Hematopoietic multipotent progenitor cell treated with erythropoietin and hydrocortisone succinate and interleukin-3 and kit ligand, for 6 days (in vitro differentiated cells): ENCODE results near the gene PCDHGA8.

ENCODE experiments used
- DNase-seq: peaks from one replicate; pipeline ENCODE4 v3.0.0-alpha.2; 2015

PCDHGA8 gene

GRCh38 chr5:141434006-141434405 is 41.6 kb downstream of the PCDHGA8 start:
- DNase-seq: no peak

- DNase-seq: no peak
Observed at GRCh38 chr5:141437221-141437620, 44.8 kb downstream of the PCDHGA8 start.

DNA sequence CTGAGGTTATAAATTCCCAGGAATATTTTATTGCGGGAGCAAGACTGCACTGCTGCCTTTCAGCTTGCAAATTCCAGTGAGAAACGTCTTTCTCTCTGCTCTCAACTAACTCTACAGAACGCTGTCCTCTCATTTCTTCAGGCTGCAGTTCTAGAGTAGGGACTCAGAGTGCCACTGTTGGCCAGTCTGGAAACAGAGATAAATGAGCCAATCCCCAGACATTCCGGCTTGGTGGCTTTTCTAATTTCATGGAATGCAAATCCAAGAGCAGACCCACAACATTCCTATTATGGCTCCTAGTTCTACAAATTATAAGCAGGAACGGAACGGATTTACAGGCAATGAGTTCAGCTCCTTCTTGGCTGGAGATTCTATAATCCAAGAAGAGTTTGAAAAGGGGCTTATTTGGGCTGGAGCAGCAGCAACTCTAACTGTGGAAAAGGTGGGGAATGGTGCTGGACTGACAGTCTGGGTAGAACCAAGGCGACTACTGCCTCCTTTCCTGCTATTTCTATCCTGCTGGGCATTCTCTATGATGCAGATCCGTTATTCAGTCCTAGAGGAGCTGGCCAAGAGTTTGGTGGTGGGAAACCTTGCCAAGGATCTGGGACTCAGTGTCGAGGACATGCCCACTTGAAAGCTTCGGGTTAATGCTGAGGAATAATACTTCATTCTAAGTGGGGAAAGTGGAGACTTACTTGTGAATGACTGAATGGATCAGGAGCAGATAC is 47.1 kb downstream of the PCDHGA8 start:
- DNase-seq: no peak

GRCh38 chr5:141440341-141440740 is 47.9 kb downstream of the PCDHGA8 start:
- DNase-seq: no peak

DNA sequence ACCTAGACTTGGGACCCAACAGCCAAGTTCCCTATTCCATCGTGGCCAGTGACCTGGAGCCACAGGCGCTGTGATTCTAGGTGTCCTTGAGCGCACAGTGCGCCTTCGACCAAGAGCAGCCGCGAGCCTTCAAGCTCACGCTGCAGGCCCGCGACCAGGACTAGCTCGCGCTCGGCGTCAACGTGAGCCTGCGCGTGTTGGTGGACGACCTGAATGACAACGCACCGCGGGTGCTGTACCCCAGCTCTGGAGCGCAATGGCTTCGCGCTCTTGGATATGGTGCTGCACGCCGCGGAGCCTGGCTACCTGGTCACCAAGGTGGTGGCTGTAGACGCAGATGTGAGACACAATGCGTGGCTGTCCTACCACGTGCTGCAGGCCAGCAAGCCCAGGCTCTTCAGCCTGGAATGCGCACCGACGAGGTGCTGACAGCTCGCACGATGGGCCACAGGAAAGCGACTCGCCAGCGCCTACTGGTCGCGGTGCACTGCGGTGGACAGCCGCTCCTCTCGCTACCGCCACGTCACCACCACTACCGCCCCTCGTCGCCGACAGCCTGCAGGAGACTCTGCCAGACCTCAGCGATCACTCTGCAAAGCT is 49.2 kb downstream of the PCDHGA8 start:
- DNase-seq: no peak
